IPS-18c (cell line): ENCODE data around the gene TUBGCP3.
"Not testable (repeated sequence)": the region's sequence is repeated elsewhere in the genome, so short reads cannot be mapped to it uniquely, and the experiment has no call there.

Experiments used
- H3K4me3 ChIP-seq: 2 replicates; pipeline ENCODE4 v1.7.0; 2013; ENCODE audit warnings: low read depth, mild to moderate bottlenecking, low read length, moderate library complexity; ENCODE audit not compliant: insufficient read depth
- H3K9me3 ChIP-seq: one replicate; pipeline ENCODE4 v1.6.1; 2013; ENCODE audit warnings: mild to moderate bottlenecking, low read length, moderate library complexity; ENCODE audit not compliant: control insufficient read depth, insufficient read depth

The TUBGCP3 gene

GRCh38 chr13:112521073-112521685 is 66.8 kb downstream of the TUBGCP3 start:
- Histone ChIP-seq H3K9me3 (no peaks in the 10 kb centered on the region), H3K4me3 (no peak overlapping the region)

DNA sequence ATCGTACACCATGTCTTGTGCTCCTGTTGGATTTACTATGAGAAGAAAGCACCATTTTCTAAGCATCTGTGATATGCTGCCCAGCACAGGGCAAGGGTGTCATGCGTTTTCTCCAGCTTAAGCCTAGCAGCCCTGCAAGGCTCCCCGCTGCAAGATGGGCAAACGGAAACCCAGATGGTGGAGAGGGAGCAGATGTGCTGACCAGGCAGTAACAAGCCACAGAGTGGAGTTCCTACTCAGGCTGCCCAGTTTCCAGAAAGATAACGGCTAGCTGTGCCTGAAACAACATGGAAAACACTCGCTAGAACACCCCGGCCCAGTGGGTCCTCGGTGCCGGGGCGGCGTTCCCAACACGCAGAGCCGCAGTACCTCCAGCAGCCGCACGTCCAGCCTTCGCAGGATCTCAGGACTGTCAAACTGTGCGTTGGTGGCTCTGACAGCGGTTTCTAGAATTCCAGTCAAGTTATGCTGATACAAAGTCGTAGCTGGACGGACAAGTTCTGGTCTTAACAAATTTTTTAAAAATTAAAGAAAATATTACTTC is 68.4 kb downstream of the TUBGCP3 start:
- Histone ChIP-seq H3K9me3 (no peaks in the 10 kb centered on the region), H3K4me3 (no peak overlapping the region)

GRCh38 chr13:112516218-112516617 is 71.7 kb downstream of the TUBGCP3 start:
- Histone ChIP-seq H3K4me3 (no peak overlapping the region), H3K9me3 (no peaks in the 10 kb centered on the region)

DNA sequence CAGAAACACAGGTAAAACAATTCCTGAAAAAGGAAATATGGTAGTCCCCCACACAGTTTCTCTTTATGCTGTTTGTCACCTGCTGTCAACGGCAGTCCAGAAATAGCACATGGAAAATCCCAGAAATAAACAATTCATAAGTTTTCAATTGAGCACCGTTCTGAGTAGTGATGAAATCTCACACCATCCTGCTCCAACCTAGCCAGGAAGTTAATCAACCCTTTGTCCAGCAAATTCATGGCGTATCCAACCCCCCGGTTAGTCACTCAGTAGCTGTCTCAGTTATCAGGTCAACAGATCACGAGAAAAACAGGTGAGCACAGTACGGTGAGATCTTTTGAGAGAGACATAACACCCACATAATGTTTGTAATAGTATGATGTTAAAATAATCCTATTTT is 74.2 kb downstream of the TUBGCP3 start:
- Histone ChIP-seq H3K4me3 (no peak overlapping the region), H3K9me3 (no peaks in the 10 kb centered on the region)

DNA sequence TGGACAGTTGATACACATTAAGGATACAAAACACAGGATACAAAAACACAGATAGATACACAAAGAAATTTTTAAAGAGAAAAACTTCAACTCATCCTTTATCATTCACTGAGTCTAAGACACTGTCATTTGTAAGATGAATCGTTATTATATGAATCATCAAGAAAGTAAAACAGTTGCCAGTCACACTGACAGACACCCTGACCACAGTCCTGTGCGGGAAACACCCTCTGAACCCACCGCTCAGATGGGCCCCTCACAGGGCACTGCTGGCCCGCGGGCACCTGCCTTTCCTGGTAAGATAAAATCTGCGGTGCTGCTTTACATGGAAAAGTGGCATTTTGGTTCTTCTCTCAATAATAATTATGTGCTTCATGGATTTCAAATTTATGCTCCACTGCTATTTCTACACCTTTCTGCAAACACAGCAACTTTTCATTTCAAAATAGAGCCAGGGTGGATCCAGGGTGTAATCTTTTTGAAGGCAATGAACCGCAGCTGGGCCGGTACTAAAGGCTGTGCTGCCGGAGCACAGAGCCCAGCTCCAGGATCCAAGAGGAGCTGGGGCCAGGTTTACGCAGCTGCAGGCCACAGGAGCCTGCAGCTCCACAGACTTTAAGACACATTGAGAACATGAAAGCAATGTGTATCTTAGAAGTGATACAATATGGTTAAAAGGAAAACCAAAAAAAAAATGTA is 76.8 kb downstream of the TUBGCP3 start:
- H3K4me3 ChIP-seq: no peak overlapping the region
- H3K9me3 ChIP-seq: no peaks in the 10 kb centered on the region

GRCh38 chr13:112510002-112510780 is 77.8 kb downstream of the TUBGCP3 start:
- H3K9me3 ChIP-seq: no peaks in the 10 kb centered on the region
- no peak overlapping the region for H3K4me3 ChIP-seq

GRCh38 chr13:112509190-112509589 is 78.8 kb downstream of the TUBGCP3 start:
- no peaks in the 10 kb centered on the region for H3K9me3 ChIP-seq
- no peak overlapping the region for H3K4me3 ChIP-seq

GRCh38 chr13:112506046-112506445 is 81.9 kb downstream of the TUBGCP3 start:
- no peaks in the 10 kb centered on the region for H3K9me3 ChIP-seq
- no peak overlapping the region for H3K4me3 ChIP-seq

GRCh38 chr13:112496166-112496565 is 91.8 kb downstream of the TUBGCP3 start:
- Histone ChIP-seq H3K9me3 (no peaks in the 10 kb centered on the region), H3K4me3 (no peak overlapping the region)

DNA sequence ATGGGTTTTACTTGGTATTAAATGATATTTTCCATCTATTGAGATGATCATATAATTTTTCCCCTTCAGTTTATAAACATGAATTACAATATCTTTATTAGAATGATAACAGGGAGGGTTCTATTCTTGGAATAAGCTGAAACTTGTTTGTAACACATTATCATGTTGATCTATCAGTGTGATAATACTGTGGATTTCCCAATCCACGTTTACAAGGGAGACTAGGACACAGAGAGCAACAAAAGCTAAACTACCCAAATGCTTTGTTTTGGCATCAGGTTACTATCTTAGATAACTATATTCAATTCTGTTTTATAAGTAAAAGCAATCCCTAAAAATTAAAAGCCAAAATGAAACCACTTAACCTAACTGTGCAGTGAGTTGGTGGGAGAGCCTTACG is 92.5 kb downstream of the TUBGCP3 start:
- Histone ChIP-seq H3K4me3 (no peak overlapping the region), H3K9me3 (no peaks in the 10 kb centered on the region)

DNA sequence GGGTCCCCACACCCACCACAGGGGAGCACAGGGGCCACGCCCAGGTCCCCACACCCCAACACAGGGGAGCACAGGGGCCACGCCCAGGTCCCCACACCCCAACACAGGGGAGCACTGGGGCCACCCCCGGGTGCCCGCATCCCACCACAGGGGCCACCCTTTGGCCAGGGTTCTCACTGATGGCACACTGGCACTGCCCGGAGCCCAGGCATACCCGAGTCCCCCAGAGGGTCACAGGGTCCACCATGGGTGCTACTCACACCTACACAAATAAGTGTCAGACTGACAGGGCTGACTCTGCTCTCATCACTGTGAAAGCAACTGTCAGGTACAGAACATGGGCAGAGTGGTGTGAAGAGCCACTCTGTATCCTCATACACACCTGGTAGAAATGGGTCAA is 98.8 kb downstream of the TUBGCP3 start:
- Histone ChIP-seq H3K4me3 (no peak overlapping the region), H3K9me3 (no peaks in the 10 kb centered on the region)

DNA sequence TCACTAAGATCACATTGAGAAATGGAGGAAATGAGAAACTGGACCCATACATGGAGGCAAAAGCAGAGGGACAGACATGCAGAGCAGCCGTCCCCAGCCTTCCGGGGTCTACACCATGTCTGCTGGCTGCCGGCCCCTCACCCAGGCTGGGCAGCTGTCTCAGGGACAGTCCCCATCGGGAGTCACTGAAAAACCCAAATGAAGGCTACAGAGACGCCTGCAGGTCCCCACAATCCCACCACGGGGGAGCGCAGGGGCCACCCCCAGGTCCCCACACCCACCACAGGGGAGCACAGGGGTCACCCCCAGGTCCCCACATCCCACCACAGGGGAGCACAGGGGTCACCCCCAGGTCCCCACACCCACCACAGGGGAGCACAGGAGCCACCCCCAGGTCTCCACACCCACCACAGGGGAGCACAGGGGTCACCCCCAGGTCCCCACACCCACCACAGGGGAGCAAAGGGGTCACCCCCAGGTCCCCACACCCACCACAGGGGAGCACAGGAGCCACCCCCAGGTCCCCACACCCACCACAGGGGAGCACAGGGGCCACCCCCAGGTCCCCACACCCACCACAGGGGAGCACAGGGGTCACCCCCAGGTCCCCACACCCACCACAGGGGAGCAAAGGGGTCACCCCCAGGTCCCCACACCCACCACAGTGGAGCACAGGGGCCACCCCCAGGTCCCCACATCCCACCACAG is 99.5 kb downstream of the TUBGCP3 start:
- not testable (repeated sequence) for H3K4me3 ChIP-seq

GRCh38 chr13:112487127-112487517 is 100.8 kb downstream of the TUBGCP3 start:
- H3K4me3 ChIP-seq: no peak overlapping the region

More for the DNA sequence above, 99.5 kb downstream of the TUBGCP3 start:
- H3K9me3 ChIP-seq: not testable (repeated sequence)

GRCh38 chr13:112486386-112487126 is 101.4 kb downstream of the TUBGCP3 start:
- Histone ChIP-seq H3K9me3 (no peaks in the 10 kb centered on the region), H3K4me3 (no peak overlapping the region)

More at GRCh38 chr13:112487127-112487517, 100.8 kb downstream of the TUBGCP3 start:
- no peaks in the 10 kb centered on the region for H3K9me3 ChIP-seq

DNA sequence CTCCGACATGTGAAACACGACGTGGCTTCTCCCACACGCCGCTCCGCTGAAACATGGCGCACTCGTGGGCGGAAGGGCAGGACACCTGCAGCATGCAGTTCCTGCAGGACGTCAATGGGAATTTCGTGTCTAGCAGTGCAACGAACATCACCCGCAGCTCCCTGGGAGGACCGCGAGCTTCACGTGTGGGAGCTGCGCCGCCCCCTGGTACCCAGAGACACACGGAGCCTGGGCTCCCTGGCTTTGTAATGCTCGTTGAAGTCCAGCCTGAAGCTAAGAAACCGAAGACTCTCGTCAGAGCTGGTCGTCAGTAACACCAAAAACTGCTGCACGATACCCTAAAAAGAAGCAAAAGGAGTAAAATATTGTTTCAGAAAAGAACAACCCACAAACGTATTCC is 102.1 kb downstream of the TUBGCP3 start:
- H3K4me3 ChIP-seq, H3K9me3 ChIP-seq: not testable (repeated sequence)

DNA sequence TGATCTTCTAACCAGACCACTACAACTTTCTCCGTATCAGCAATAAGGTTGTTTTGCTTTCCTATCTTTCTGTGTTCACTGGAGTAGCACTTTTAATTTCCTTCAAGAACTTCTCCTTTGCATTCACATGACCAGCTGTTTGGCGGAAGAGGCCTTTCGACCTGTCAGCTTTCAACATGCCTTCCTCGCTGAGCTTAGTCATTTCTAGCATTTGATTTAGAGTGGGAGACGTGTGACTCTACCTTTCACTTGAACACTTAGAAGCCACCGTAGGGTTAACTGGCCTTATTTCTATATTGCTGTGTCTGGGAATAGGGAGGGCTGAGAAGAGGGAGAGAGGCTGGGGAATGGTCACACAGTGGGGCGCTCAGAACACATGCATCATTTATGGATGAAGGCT is 104.7 kb downstream of the TUBGCP3 start:
- no peaks in the 10 kb centered on the region for H3K9me3 ChIP-seq
- H3K4me3 ChIP-seq: no peak overlapping the region

GRCh38 chr13:112481458-112481857 is 106.5 kb downstream of the TUBGCP3 start:
- Histone ChIP-seq H3K4me3 (no peak overlapping the region), H3K9me3 (no peaks in the 10 kb centered on the region)
